GM12864 (cell line): ENCODE data around the gene RIMKLA.

Experiments
- DNase-seq: peaks from one replicate; pipeline ENCODE4 v3.0.0-alpha.2; 2011; ENCODE audit warnings: low read depth
- H3K4me3 ChIP-seq: 2 replicates; pipeline ENCODE4 v1.5.1; 2011; ENCODE audit warnings: mild to moderate bottlenecking, low read depth, low read length, control low read depth
- CTCF ChIP-seq: IDR thresholded peaks from 2 replicates; pipeline ENCODE4 v1.5.1; 2011; ENCODE audit warnings: low read depth, mild to moderate bottlenecking, moderate library complexity, low read length, control low read depth, inconsistent platforms; ENCODE audit errors: missing control alignments

RIMKLA gene

DNA sequence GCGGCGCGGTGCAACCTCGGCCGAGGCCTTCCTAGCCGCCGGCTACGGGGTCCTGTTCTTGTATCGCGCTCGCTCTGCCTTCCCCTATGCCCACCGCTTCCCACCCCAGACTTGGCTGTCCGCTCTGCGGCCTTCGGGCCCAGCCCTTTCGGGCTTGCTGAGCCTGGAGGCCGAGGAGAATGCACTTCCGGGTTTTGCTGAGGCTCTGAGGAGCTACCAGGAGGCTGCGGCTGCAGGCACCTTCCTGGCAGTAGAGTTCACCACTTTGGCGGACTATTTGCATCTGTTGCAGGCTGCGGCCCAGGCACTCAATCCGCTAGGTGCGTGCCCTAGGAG lies 76.1 kb downstream of the RIMKLA start:
- TF ChIP-seq CTCF = no peak
- peak overlapping the region; percentile 76 for H3K4me3 ChIP-seq
- DNase-seq = peak; percentile 64

- no peak for TF ChIP-seq CTCF
- no peak overlapping the region for H3K4me3 ChIP-seq
- no peak for DNase-seq
These were observed 80.6 kb downstream of the RIMKLA start for GRCh38 chr1:42461196-42461595.

DNA sequence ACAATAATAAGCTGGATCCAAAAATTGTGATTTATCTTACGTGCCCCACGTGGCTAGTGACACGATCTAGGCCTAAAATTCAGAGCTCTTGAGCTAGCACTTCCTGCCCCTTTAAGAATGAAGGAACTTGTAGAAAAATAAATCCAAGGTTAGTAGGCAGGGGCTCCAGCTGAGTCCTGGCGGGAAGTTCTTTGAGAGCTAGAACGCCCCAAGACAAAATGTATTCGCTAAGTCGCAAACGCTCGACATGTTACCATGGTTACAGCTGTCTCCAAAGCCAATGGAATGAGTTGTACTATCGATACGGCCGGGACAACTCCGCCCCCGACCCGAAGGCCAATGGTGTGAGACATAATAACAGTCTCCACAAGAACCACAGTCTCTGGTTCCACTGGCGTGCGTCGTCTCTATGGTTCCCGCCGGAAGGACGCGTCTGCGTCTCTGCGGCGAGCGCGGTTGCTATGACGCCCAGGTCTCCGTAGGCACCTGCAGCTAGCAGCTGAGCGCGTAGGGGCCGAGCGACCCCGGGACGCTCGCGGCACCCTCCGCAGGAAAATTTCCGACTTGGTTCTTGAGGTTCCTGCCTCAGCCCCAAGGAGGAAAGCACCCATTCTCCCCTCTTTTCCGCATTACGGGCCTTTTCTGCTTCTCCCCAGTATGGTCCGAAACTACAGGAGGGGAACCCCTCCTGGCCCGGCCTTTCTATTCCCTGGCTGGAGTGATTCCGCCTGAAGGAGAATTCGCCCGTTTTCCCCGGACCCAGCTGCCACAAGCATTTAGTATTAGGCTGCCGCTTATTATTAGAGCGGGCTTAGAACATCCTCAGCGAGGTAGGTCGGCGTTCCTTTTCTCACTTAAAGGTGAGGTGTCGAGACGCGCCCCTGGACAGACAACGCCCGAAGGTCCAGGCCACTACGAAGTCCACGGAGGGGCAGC lies 82.5 kb downstream of the RIMKLA start, which contains the start of gene CCDC30:
TSS of gene CCDC30 (plus strand) at position 459 of the 936 bp plus-strand sequence. CDS start 17,266 bp downstream, outside the sequence.
- DNase-seq = peak; percentile 93
- TF ChIP-seq CTCF = no peak
- peak within 1 kb of the TSS; percentile 68 for H3K4me3 ChIP-seq

DNA sequence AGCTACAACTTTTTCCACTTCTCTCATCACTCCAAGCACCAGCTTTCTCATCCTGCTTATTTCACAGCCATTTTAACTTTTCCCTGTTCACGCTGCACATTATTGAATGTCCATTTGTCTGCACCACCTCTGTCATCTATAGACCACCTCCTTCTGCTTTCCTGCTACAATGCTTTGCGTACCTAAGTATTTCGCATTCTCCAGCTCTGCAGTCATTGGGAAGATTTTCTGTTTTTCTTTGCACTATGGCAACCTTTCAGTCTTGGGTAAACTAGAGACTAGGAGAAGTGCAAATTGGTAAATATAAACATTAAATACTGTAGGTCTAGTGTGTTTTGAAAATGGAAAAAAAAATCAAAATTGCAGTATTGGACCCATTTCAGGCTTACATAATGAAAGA lies 83.3 kb downstream of the RIMKLA start:
- no peak for DNase-seq
- TF ChIP-seq CTCF = no peak
- no peak overlapping the region for H3K4me3 ChIP-seq

DNA sequence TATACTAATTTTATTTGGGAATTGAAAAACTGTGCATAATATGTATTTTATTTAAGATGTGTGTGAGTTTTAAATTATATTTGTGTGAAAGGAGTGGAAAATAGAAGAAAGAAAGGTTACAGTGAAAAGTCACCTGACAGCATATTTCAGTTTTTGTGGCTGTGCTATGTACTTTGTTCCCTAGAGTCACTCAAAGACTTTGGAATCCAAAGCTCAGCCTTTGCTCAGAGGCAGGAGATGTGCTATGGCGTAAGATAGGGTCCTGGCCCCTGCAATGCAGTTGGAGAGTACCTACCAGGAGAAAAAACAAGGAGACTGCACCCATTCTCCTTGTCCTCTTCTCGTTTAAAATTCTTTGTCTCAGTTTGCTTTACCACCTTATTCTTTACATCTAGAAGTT lies 85.4 kb downstream of the RIMKLA start:
- no peak overlapping the region for H3K4me3 ChIP-seq
- no peak for DNase-seq
- no peak for TF ChIP-seq CTCF

DNA sequence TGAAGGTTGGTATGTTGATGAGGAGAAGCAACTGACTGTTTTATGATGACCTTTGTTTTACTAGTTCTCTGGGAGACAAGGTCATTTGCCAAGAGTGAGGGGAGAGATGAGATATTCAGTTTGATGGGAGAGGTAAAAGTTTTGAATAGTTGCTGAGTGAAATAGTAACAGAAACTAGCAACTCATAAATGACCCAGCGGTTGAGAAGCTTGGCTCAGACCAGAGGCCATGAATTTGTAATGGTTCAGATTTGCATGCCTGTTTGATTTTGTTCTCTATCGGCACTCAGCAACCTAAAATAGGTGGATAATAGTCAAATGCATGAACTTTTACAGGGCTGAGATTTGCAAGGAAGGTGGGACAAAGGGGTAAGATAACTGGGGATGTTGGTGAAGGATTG lies 89.1 kb downstream of the RIMKLA start:
- no peak for DNase-seq
- no peak overlapping the region for H3K4me3 ChIP-seq
- no peak for TF ChIP-seq CTCF
